ENCODE results near the gene NUDT22. TPM values are rescaled to one million over a fixed set of nuclear protein-coding genes. Genes with fewer than 3 reads are reported as not detected.

NUDT22 gene
- polyA plus RNA-seq, 1 donor from 2014 or later = 47.3 TPM

- Histone ChIP-seq H4K20me1 (ENCODE audit: insufficient read depth) (no peaks in the 10 kb centered on the region), H3K79me2 (replicated peaks; ENCODE audit: insufficient read depth, low read length) (peaks cover 6% of the 10 kb centered on the region), H3K4me2 (ENCODE audit: low read length) (peak overlapping the region; percentile 70), H3K36me3 (ENCODE audit: insufficient read depth, low read length) (no peaks in the 10 kb centered on the region), H2AFZ (ENCODE audit: low read depth, low read length) (no peak overlapping the region), H3F3A (ENCODE audit: insufficient read depth, low read length, poor library complexity, severe bottlenecking) (no peaks in the 10 kb centered on the region), H3K27ac (ENCODE audit: low read length) (peak overlapping the region; percentile 88), H3K9ac (ENCODE audit: low read length) (peak overlapping the region; percentile 88), H3K9me3 (ENCODE audit: low read length) (no peaks in the 10 kb centered on the region), H3K9me2 (ENCODE audit: insufficient read depth, low read length) (no peaks in the 10 kb centered on the region), H3K4me3 (ENCODE audit: low read length) (peak overlapping the region; percentile 94), H3K27me3 (ENCODE audit: insufficient read depth, low read depth, low read length) (peaks cover 8% of the 10 kb centered on the region)
- TF ChIP-seq REST (IDR thresholded peaks at IDR 0.05; ENCODE audit: borderline replicate concordance) (no peak), EZH2 (IDR thresholded peaks at IDR 0.05; ENCODE audit: borderline replicate concordance, insufficient read depth, low read length, poor library complexity, severe bottlenecking) (no peak), RAD21 (conservative IDR thresholded peaks at IDR 0.05) (no peak), SMC3 (conservative IDR thresholded peaks at IDR 0.05; ENCODE audit: poor library complexity) (no peak), POLR2AphosphoS5 (IDR thresholded peaks at IDR 0.05) (no peak)
Measured at GRCh38 chr11:64229090-64229743, 3.1 kb downstream of the NUDT22 start.

- no peak for TF ChIP-seq SMC3 (conservative IDR thresholded peaks at IDR 0.05; ENCODE audit: poor library complexity)
- TF ChIP-seq REST (IDR thresholded peaks at IDR 0.05; ENCODE audit: borderline replicate concordance) = no peak
- TF ChIP-seq EZH2 (IDR thresholded peaks at IDR 0.05; ENCODE audit: borderline replicate concordance, insufficient read depth, low read length, poor library complexity, severe bottlenecking) = no peak
- no peak for TF ChIP-seq RAD21 (conservative IDR thresholded peaks at IDR 0.05)
- TF ChIP-seq MXI1 (conservative IDR thresholded peaks at IDR 0.05; ENCODE audit: poor library complexity, severe bottlenecking) = no peak
- no peak for TF ChIP-seq EP300 (conservative IDR thresholded peaks at IDR 0.05; ENCODE audit: poor library complexity, severe bottlenecking)
- TF ChIP-seq TAF1 (IDR thresholded peaks at IDR 0.05; ENCODE audit: low read depth) = no peak
- Histone ChIP-seq H3K9me3 (ENCODE audit: low read length) (no peaks in the 10 kb centered on the region), H3K9ac (ENCODE audit: low read length) (peak overlapping the region; percentile 88), H4K20me1 (ENCODE audit: insufficient read depth) (no peaks in the 10 kb centered on the region), H3K36me3 (ENCODE audit: insufficient read depth, low read length) (no peaks in the 10 kb centered on the region), H3K27ac (ENCODE audit: low read length) (peak overlapping the region; percentile 88), H3K4me2 (ENCODE audit: low read length) (peak overlapping the region; percentile 70), H3K27me3 (ENCODE audit: insufficient read depth, low read depth, low read length) (peaks cover 8% of the 10 kb centered on the region), H3K79me2 (replicated peaks; ENCODE audit: insufficient read depth, low read length) (peaks cover 6% of the 10 kb centered on the region), H3K9me2 (ENCODE audit: insufficient read depth, low read length) (no peaks in the 10 kb centered on the region), H3F3A (ENCODE audit: insufficient read depth, low read length, poor library complexity, severe bottlenecking) (no peaks in the 10 kb centered on the region), H3K4me3 (ENCODE audit: low read length) (peak overlapping the region; percentile 94), H2AFZ (ENCODE audit: low read depth, low read length) (peak overlapping the region; percentile 72)
Measured at GRCh38 chr11:64229744-64230170, 3.7 kb downstream of the NUDT22 start.

All from neural cell (in vitro differentiated cells).